Measurements from ENCODE around the gene NEUROD1.

NEUROD1 gene

GRCh38 chr2:181632733-181633401 is 47.5 kb downstream of the NEUROD1 start:
- no peak for DNase-seq

- DNase-seq: no peak
These were observed 51.4 kb downstream of the NEUROD1 start for GRCh38 chr2:181628590-181629585.

DNA sequence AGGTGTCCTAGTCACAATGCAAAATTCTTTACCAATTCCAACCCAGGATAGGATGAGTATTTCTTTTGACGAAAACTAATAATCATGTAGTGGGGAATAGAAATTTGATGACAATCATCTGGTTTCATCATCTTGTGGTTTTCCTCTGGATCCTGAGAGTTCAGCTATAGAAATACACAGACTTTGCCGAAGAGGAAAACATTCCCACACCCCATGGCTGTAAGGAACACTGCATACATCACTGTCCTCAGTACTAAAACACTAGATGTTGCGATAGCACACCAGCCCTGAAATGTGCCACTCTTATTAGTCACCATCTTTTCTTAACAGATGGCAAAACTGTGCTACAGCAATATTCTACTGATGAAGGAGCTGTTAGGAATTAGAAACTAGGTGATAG is 52.8 kb downstream of the NEUROD1 start:
- no peak for DNase-seq

DNA sequence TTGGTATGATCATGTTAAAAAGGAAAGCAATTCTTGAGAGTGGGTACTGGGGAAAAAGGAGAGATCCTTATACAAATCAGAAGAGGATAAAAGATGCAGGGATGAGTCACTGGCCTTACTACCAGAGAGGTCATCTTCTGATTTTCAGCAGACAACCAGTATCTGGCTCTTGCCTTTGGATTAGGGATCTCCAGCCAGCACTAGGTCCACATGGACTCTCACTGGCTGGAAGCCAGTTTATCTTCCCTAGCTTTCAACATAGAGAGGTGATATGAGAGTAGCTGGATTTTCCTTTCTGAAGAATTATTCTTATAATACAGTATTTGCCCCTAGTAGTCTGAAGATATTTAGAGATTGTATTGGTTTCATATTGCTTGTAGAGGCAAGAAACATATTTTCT is 53.6 kb downstream of the NEUROD1 start:
- no peak for DNase-seq
